Natural killer cell (primary cell): Measurements from ENCODE around the gene RPL10. TPM values are rescaled to one million over a fixed set of nuclear protein-coding genes. Genes with fewer than 3 reads are reported as not detected.
A peak's percentile ranks its signal among the peaks of the same experiment; 100 is the strongest.

Experiments
- ATAC-seq, 3 donors: fragments of 150-1000 bp in 2 of 3; fragments of 200-7000 bp in 1 of 3; cut with Tn5 transposase; 1 replicate in 1 of 3; 2 replicates in 2 of 3; pipeline ENCODE4 v1.10.0; 2021; ENCODE audit warnings: mild to moderate bottlenecking in 2 of 3, moderate library complexity in 2 of 3
- DNase-seq, 2 donors: peaks; one replicate each; pipeline versions ENCODE4 v3.0.0 to v3.0.0-alpha.2; 2013 to 2021; ENCODE audit warnings: mixed read lengths in 1 of 2
- H3K27ac ChIP-seq: one replicate; pipeline ENCODE4 v1.5.1; 2013; ENCODE audit warnings: mild to moderate bottlenecking, low read length
- H3K27me3 ChIP-seq: one replicate; pipeline ENCODE4 v1.6.1; 2013; ENCODE audit warnings: low read length; ENCODE audit not compliant: control insufficient read depth, insufficient read depth
- H3K36me3 ChIP-seq: one replicate; pipeline ENCODE4 v1.6.1; 2013; ENCODE audit warnings: low read length; ENCODE audit not compliant: control insufficient read depth, insufficient read depth
- H3K4me1 ChIP-seq: one replicate; pipeline ENCODE4 v1.6.1; 2013; ENCODE audit warnings: low read length; ENCODE audit not compliant: control insufficient read depth, insufficient read depth
- H3K4me3 ChIP-seq: one replicate; pipeline ENCODE4 v1.5.1; 2013; ENCODE audit warnings: low read length
- H3K9me3 ChIP-seq: one replicate; pipeline ENCODE4 v1.6.1; 2013; ENCODE audit warnings: low read length; ENCODE audit not compliant: control insufficient read depth, insufficient read depth
- H3K27ac Mint-ChIP-seq, 2 donors: one replicate each; pipeline ENCODE4 v1.8.0; 2022; ENCODE audit warnings: mild to moderate bottlenecking in 2 of 2, mixed read lengths in 2 of 2, moderate library complexity in 1 of 2
- H3K27me3 Mint-ChIP-seq, 2 donors: one replicate each; pipeline ENCODE4 v1.8.0; 2022; ENCODE audit warnings: low read depth in 2 of 2, mixed read lengths in 2 of 2
- H3K36me3 Mint-ChIP-seq: one replicate; pipeline ENCODE4 v1.8.0; 2022; ENCODE audit warnings: mixed read lengths
- H3K4me1 Mint-ChIP-seq, 2 donors: one replicate each; pipeline ENCODE4 v1.8.0; 2022; ENCODE audit warnings: mixed read lengths in 2 of 2
- H3K4me3 Mint-ChIP-seq: one replicate; pipeline ENCODE4 v1.8.0; 2022; ENCODE audit warnings: mild to moderate bottlenecking, moderate library complexity, mixed read lengths
- H3K9me3 Mint-ChIP-seq, 2 donors: one replicate each; pipeline ENCODE4 v1.8.0; 2022; ENCODE audit warnings: mixed read lengths in 2 of 2
- WGBS: methylation state at CpG from one replicate; pipeline ENCODE4 v1.1.7; 2013; ENCODE audit warnings: missing lambda C conversion rate; ENCODE audit not compliant: insufficient coverage; 5-methylcytosine and 5-hydroxymethylcytosine counted together
- intact Hi-C: fragments of 100-400 bp; cut with micrococcal nuclease; formaldehyde crosslinking; loops from one replicate; pipeline ENCODE4 v1.14.2; 2022
- total RNA-seq, 4 donors: library from RNA; stranded (reverse); fragments of 120-200 nt in 1 of 4; gene quantifications; one replicate each; pipeline versions ENCODE4 v1.2.3 to v1.2.4, GENCODE V29; 2013 to 2022
- TF ChIP-seq, protein P1 (sequence below): fragments of 200-600 bp; IDR thresholded peaks from one replicate; pipeline ENCODE4 v1.8.0; 2022; ENCODE audit warnings: antibody characterized with exemption

Gene RPL10
- total RNA-seq, 3 donors from 2014 or later (not counting 1 experiment from before 2014, with no cell fraction given) = 2,249 to 2,456 (median 2,324) TPM

DNA sequence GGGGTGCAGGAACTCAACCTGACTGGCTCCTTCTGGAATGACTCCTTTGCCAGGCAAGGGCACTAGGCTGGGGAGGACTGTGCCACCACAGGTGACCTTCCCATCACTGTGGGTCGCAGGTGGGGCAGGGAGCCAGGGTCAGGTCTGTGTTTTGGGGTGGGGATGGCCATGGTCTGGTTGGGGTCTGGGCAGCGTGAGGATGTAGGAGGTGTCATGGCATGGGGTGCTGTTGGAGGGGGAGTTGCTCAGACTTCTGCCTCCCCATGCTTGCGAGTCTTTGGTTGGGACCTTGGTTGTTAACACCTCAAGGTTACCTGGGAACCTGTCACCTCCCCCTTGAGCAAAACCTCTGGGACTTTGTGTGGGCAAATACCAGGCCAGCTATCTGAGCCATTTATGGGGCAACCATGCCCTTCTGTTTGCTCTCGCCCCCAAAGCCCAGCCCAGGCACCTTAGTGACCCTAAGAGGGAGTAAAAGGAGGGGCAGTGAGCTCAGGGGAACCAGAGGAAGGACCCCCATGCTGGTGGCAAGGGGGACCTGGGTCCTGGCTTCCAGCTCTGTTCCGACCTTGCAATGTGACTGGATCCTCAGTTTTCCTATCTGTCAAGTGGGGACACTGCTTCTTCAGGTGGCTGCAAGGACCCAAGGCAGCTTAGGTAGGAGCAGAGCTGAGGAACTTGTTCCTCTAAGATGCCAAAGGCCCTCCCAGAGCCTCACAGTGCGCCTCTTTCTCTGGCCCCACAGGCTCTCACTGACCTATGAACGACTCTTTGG lies 36.4 kb downstream of the RPL10 start:
- no peak overlapping the region for H3K4me3 ChIP-seq
- ATAC-seq (no peak), DNase-seq (no peak)
- TF ChIP-seq, protein P1, sequence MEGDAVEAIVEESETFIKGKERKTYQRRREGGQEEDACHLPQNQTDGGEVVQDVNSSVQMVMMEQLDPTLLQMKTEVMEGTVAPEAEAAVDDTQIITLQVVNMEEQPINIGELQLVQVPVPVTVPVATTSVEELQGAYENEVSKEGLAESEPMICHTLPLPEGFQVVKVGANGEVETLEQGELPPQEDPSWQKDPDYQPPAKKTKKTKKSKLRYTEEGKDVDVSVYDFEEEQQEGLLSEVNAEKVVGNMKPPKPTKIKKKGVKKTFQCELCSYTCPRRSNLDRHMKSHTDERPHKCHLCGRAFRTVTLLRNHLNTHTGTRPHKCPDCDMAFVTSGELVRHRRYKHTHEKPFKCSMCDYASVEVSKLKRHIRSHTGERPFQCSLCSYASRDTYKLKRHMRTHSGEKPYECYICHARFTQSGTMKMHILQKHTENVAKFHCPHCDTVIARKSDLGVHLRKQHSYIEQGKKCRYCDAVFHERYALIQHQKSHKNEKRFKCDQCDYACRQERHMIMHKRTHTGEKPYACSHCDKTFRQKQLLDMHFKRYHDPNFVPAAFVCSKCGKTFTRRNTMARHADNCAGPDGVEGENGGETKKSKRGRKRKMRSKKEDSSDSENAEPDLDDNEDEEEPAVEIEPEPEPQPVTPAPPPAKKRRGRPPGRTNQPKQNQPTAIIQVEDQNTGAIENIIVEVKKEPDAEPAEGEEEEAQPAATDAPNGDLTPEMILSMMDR = no peak
- no peaks in the 10 kb centered on the region for H3K27me3 Mint-ChIP-seq
- H3K4me3 Mint-ChIP-seq = no peak overlapping the region
- H3K9me3 Mint-ChIP-seq = no peaks in the 10 kb centered on the region
- peaks cover 26% of the 10 kb centered on the region for H3K36me3 ChIP-seq
- no peaks in the 10 kb centered on the region for H3K27me3 ChIP-seq
- intact Hi-C loops = no loop called here
- peaks cover 43% of the 10 kb centered on the region for H3K4me1 ChIP-seq
- no peak overlapping the region for H3K27ac Mint-ChIP-seq
- H3K9me3 ChIP-seq = no peaks in the 10 kb centered on the region
- no peak overlapping the region for H3K27ac ChIP-seq
- H3K4me1 Mint-ChIP-seq = peaks cover 16 to 20% of the 10 kb centered on the region in 2 donors
- no peaks in the 10 kb centered on the region for H3K36me3 Mint-ChIP-seq
- 94% methylated on average over 6 of the region's 7 CpGs for WGBS

DNA sequence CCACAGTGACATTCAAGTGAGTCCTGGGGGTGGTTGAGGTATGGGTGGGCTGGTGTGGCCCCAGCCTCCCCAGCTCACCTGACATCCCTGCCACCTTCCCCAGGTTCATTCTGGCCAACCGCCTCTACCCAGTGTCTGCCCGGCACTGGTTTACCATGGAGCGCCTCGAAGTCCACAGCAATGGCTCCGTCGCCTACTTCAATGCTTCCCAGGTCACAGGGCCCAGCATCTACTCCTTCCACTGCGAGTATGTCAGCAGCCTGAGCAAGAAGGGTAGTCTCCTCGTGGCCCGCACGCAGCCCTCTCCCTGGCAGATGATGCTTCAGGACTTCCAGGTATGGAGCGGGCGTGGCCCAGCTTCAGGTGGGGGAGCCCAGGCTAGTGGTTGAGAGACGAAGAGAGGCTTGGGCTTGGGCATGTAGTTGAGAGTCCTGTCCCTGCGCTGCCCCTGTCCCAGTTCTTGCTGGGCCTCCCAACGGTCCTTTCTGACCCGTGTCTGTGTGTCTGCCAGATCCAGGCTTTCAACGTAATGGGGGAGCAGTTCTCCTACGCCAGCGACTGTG lies 37.1 kb downstream of the RPL10 start:
- H3K27ac Mint-ChIP-seq = no peak overlapping the region
- H3K27me3 Mint-ChIP-seq = no peaks in the 10 kb centered on the region
- no peaks in the 10 kb centered on the region for H3K27me3 ChIP-seq
- H3K36me3 Mint-ChIP-seq = no peaks in the 10 kb centered on the region
- peaks cover 28% of the 10 kb centered on the region for H3K36me3 ChIP-seq
- WGBS = over 99% methylated on average over 19 of the region's 19 CpGs
- DNase-seq = peak in 1 of 2 donors; percentile 2
- peaks cover 13 to 17% of the 10 kb centered on the region in 2 donors for H3K4me1 Mint-ChIP-seq
- no peaks in the 10 kb centered on the region for H3K9me3 Mint-ChIP-seq
- no peak for ATAC-seq
- no peak overlapping the region for H3K27ac ChIP-seq
- intact Hi-C loops = no loop called here
- TF ChIP-seq, protein P1 = no peak
- peaks cover 39% of the 10 kb centered on the region for H3K4me1 ChIP-seq
- H3K4me3 Mint-ChIP-seq = no peak overlapping the region
- H3K9me3 ChIP-seq = no peaks in the 10 kb centered on the region
- no peak overlapping the region for H3K4me3 ChIP-seq

- Histone ChIP-seq H3K4me1 (peaks cover 29% of the 10 kb centered on the region), H3K4me3 (peak overlapping the region; percentile 30), H3K36me3 (peaks cover 31% of the 10 kb centered on the region), H3K27ac (peak overlapping the region; percentile 81), H3K9me3 (no peaks in the 10 kb centered on the region), H3K27me3 (no peaks in the 10 kb centered on the region)
- WGBS = 12% methylated on average over 49 of the region's 78 CpGs
- TF ChIP-seq, protein P1 = no peak
- Mint-ChIP-seq H3K4me1 (peaks cover 6 to 10% of the 10 kb centered on the region in 2 donors), H3K27ac (peak overlapping the region; percentile 81 to 85), H3K4me3 (peak overlapping the region; percentile 56), H3K27me3 (no peaks in the 10 kb centered on the region), H3K36me3 (no peaks in the 10 kb centered on the region), H3K9me3 (no peaks in the 10 kb centered on the region)
- DNase-seq = peak; percentile 41 to 85
- peak; percentile 79 to 82 (median 79) for ATAC-seq
- intact Hi-C loops = no loop called here
Observed at GRCh38 chrX:154436374-154436982, 38.3 kb downstream of the RPL10 start.
